Activated CD4-positive, alpha-beta T cell treated with anti-CD3 and anti-CD28 coated beads, Interleukin-2, Interleukin-4, amounts not matched to agents 100 ng/mL and 50 ng/mL, durations not matched to agents 16 hours and 8 hours (primary cell): ENCODE results near the gene CANX.

ENCODE experiments used
- DNase-seq: peaks from one replicate; pipeline ENCODE4 v3.0.0-alpha.2; 2020; ENCODE audit warnings: low spot score

The CANX gene

DNA sequence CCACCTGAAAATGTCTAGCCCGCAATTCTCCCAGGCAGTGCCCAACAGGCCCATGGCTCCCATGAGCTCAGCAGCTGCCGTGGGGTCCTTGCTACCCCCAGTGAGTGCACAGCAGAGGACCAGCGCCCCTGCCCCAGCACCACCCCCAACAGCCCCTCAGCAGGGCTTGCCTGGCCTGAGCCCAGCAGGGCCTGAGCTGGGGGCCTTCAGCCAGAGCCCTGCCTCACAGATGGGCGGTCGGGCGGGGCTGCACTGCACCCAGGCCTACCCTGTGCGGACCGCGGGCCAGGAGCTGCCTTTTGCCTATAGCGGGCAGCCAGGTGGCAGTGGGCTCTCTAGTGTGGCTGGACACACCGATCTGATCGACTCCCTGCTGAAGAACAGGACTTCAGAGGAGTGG, 75.7 kb downstream of the CANX start:
- no peak for DNase-seq

DNA sequence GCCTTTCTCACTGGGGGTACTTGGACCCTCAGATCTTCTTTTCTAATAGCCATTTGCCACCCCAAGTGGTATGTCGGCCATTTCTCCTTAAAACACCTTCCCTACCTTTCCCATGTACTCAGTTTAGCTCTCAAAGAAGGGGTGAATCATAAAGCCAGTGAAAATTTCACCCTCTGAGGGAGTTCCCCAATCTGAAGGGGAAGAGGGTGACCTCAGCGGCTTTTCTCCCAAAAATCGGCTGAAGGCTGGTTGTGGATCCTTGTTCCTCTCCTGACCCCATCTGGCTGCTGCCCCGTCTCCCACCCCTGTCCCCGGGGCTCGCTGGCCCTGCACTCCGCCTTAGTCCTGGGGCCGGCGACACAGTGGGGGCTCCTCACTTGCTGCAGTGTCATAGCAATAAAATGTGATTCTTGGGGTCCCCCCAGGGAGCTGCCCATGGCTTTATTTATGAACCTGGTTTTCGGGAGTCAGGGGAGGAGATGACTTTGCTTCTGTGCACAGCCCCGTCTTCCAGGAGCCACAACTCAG, 77.7 kb downstream of the CANX start:
- no peak for DNase-seq

DNA sequence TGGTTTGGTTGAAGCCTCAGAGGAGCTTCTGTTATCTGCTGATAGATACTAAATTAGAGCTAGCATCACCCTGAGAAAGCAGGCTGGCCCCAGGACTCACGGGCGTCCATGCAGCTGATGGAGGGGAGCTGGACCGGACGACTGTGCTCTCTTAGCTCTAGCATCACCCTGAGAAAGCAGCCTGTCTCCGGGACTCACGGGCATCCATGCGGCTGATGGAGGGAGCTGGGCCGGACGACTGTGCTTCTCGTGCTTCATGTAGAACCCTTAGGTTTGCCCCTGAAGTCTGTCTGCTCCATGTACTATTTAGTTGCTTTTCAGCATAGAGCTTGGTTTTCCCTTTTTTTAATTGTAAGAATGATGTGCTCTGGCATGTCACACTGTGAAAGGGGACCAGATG, 78.7 kb downstream of the CANX start:
- DNase-seq: no peak

DNA sequence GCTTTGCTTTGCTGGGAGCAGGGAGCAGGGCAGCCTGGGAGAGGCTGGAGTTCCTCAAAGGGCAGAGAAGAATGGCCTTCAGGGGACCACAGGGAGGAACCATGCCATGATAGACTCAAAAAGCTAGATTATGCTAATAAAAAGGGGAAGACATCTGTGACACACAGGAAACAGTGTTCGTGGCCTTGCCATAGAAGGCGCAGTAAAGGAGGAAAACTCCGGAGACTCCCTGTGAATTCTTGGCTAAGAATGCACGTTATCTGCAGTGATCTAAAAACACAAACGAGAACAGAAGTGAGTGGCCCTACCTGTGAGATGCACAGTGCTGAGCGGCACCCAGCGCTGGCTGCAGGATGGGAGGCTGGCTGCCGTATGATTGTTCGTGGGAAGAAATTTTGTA, 79.1 kb downstream of the CANX start:
- DNase-seq: no peak

DNA sequence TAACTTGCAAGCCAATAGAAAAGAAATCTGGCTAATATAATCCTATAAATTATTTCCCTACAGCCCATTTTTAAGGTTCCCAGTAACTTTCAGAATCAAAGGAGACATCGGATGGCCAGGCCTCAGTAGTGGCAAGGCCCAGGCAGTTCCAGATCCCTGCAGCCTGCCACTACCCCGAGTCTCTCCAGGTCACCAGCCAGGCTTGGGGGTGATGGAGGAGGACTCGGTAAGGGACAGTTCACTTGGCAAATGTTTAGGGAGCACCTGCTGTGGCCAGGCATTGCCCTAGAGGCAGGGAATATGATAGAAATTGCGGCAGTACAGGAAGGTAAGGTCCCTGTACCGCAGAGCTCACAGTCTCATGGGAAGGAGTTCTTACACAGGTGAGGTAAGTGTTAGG, 79.8 kb downstream of the CANX start:
- no peak for DNase-seq

DNA sequence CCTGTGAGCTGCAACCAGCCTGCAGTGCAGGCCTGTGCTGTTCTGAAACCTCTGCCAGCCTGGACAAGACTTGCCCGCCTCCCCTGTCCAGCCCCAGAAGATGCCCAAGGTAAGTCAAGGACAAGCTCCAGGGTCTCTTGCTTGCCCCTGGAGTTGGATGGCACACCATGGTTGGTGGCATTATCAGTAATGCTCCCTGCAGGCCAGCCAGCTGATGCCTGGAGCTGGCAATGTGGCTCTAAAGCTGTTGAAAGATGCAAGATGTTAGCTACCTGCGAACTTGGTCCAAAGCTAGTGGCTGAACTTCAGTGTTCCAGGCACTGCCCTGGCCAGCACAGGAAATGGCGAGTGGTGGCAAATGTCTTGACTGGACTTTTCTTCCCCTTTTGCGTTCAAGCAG, 81.1 kb downstream of the CANX start:
- DNase-seq: no peak

DNA sequence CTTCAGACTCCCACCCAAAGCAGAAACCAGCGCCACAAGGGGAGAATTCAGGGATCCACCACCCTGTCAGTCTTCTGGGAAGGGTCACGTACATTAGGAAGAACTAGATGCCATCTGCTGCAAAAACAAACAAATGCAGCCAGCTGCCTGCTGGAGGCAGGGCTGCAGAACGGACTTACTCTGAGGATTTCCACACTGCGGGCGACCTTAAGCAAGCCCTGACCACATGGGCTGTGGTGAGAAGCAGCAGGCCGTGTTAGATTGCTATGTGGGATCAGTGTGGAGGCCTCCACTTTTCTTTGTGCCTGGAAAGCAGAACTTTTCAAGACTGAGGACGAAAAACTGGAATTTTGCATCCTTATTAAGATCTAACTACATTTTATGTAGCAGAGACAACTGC, 81.6 kb downstream of the CANX start:
- DNase-seq: no peak
